Measurements from ENCODE around the gene TEX26.

- TF ChIP-seq REST (IDR thresholded peaks at IDR 0.05; ENCODE audit: low read depth) (no peak), FOXM1 (IDR thresholded peaks at IDR 0.05; ENCODE audit: borderline replicate concordance, low read depth) (no peak), MAX (IDR thresholded peaks at IDR 0.05) (no peak), YY1 (IDR thresholded peaks at IDR 0.05; ENCODE audit: low read depth) (no peak), TAF1 (IDR thresholded peaks at IDR 0.05; ENCODE audit: low read depth) (no peak), EGR1 (IDR thresholded peaks at IDR 0.05) (no peak), EP300 (IDR thresholded peaks at IDR 0.05; ENCODE audit: borderline replicate concordance) (no peak), NFIC (IDR thresholded peaks at IDR 0.05) (no peak), TCF12 (IDR thresholded peaks at IDR 0.05; ENCODE audit: low read depth) (no peak), CREB1 (IDR thresholded peaks at IDR 0.05; ENCODE audit: low read depth) (no peak), RAD21 (IDR thresholded peaks at IDR 0.05; ENCODE audit: low read depth) (no peak), ZBTB7A (IDR thresholded peaks at IDR 0.05; ENCODE audit: low read depth) (no peak), TEAD4 (IDR thresholded peaks at IDR 0.05) (no peak), CEBPB (IDR thresholded peaks at IDR 0.05) (no peak)
These were observed 58.7 kb downstream of the TEX26 start for GRCh38 chr13:30991184-30991583.

All from Ishikawa (cell line).